DMS 273 (cell line): ENCODE data around the gene CDHR5.

Experiments
- DNase-seq: peaks from one replicate; lab custom pipeline; 2025; ENCODE audit not compliant: unreplicated experiment; lab: John Stamatoyannopoulos, UW

CDHR5 gene

DNA sequence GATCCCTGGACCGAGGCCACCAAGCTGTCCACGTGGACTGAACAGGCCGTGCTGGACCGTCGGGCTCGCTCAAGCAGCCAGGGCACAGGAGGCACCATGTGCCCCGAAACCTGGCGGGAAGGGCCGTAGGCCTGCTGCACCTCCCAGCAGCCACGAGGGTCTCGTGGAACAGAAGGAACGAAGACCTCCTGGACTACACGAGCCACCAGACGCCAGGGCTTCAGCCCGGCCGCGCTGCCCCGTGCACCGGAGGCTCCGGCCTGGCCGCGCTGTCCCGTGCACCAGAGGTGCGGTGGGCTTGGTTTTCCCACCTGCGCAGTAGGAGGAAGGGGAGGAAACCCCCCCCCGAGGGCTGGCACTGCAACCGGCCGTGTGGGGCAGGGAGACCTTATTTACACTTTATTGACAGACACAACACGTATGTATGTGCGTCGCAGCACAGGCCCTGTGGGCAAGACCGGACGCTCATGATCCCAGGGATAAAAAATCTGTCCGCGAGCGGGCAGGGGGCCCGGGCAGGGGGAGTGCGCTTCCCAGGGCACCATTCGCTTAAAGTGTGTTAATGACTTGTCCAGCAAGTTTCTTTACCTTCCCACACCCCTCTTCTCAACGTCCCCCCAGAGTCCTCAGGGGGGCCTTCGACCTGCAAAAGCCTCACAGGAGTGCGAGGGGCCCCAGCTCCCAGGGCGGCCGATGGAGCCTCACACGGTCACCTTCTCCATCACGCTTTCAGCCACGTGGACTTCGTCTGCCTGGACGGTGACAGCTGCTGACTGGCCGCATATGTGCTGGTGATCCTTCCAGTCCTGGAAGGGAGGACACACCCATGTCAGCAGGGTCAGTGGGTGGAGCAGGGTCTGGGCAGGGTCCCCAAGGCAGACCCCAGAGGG is 19.3 kb upstream of the CDHR5 start:
- no peak for DNase-seq

DNA sequence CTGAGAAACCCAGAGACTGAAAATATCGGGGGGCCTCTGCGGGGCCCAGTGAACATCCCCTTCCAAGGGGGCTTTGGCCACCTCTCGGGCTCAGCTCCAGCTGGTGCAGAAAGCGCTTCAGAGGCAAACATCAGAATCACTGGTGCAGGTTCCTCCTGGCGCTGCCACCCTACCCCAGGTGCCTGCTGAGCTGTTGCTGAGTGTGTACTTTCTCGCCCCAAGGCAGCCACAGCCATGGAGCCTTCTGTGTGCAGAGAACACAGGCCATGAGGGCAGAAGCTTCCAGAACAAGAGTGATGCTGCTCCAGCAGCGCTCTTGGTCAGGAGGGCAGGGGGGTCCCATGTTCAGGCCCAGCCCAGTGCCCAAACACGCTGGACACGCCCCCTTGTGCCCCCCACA is 18.6 kb upstream of the CDHR5 start:
- DNase-seq = no peak

DNA sequence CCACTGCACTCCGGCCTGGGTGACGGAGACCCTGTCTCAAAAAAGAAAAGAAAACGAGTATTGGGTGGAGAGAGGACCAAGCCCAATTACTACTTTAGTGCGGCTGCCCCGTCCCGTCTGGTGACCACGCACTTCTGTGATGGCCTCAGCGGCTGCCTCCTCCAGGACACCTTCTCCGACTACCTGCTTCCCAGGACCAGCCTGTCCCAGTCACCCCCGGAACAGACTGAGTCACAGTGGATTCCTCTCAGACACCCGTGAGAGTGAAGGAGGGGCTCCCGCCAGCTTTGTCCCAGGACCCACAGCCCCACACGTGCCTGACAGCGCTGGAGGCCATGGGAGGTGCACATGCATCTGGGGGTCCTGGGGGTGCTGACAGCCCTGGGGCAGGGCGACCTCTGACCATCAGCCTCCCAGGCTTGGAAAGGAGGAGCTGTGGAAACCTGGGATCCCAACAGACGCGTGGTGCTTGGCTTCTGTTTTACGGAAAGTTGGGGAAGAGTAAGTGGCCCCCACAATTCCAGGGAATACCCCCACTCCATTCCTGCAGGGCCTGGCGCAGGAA is 17.1 kb upstream of the CDHR5 start:
- DNase-seq = no peak

DNA sequence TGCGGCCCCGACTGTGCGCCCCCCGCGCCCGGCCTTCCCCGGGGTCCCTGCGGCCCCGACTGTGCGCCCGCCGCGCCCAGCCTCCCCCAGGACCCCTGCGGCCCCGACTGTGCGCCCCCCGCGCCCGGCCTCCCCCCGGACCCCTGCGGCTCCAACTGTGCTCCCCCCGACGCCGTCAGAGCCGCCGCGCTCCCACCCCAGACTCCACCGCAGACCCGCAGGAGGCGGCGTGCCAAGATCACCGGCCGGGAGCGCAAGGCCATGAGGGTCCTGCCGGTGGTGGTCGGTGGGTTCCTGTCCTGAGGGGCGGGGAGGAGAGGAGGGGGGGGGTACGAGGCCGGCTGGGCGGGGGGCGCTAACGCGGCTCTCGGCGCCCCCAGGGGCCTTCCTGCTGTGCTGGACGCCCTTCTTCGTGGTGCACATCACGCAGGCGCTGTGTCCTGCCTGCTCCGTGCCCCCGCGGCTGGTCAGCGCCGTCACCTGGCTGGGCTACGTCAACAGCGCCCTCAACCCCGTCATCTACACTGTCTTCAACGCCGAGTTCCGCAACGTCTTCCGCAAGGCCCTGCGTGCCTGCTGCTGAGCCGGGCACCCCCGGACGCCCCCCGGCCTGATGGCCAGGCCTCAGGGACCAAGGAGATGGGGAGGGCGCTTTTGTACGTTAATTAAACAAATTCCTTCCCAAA is 15.4 kb upstream of the CDHR5 start:
- DNase-seq = no peak

DNA sequence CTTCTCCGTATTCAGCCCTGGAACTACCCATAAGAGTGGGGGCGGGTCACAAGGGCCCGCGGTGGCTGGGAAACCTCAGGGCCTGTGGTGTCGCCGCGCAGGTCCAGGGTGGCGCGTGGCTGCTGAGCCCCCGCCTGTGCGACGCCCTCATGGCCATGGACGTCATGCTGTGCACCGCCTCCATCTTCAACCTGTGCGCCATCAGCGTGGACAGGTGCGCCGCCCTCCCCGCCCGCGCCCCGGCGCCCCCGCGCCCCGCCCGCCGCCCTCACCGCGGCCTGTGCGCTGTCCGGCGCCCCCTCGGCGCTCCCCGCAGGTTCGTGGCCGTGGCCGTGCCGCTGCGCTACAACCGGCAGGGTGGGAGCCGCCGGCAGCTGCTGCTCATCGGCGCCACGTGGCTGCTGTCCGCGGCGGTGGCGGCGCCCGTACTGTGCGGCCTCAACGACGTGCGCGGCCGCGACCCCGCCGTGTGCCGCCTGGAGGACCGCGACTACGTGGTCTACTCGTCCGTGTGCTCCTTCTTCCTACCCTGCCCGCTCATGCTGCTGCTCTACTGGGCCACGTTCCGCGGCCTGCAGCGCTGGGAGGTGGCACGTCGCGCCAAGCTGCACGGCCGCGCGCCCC is 14.7 kb upstream of the CDHR5 start:
- DNase-seq = no peak

DNA sequence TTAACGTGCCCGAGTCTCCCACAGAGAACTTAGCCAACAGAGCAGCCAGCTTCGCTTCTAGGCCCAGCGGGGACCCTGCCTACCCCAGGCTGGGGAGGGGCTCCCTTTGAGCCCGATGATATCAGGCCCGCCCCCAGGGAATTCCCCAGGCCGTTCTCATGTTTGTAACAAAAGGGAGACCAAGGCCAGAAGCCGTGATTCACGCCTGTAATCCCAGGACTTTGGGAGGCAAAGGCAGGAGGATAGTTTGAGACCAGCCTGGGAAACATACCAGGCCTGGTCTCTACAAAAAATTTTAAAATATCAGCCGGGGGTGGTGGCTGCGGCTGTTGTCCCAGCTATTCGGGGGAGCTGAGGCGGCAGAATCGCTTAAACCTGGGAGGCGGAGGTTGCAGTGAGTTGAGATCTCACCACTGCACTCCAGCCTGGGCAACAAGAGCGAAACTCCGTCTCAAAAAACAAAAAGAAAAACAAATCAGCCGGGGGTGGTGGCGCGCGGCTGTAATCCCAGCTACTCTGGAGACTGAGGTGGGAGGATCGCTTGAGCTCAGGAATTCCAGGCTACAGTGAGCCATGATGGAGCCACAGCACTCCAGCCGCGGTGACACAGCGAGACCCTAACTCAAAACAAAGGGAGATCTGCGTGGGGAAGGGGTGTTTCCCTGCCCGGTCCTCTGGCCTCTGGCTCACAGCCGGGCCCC is 14.0 kb upstream of the CDHR5 start:
- no peak for DNase-seq

DNA sequence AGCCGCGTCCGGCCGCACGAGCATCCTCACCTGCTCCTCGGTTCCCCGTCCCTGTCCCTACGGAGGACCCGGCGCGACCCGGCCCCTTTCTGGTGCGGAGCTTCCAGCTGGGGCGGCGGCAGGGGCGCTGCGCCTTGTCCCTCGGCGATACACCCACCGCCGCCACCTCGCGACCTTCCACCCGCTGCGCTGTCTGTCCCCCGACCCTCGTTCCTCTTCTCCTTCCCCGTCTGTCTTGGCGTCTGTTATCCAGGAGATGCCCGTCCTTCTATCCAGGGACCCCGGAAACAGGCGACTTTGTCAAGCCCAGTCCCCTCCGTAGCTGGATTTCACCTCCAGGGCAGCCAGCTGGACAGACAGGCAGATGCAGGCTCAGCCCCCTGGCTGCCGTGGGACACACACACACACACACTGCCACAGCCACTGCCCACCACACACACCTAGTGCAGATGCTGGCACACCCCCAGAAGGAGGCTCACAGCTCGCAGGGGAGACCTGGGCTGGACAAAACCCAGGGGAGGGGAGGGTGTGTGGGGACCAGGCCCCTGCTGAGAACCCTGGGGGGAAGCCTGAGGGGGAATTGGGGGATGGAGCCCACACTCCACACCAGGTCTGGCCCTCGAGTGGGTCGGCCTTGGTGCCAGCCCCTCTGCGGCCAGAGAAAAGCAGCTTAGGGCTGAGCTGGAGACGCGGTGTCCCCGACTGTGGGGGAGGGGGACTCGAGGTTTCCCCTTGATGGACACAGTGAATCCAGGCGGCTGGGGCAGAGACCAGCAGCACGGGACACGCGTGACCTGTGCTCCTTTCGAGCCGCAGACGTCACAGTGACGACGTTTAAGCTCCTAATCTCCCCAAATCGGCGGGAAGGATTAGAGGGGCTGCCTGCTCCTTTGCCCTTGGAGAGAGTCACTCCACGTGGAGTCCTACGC is 13.1 kb upstream of the CDHR5 start:
- DNase-seq = no peak

DNA sequence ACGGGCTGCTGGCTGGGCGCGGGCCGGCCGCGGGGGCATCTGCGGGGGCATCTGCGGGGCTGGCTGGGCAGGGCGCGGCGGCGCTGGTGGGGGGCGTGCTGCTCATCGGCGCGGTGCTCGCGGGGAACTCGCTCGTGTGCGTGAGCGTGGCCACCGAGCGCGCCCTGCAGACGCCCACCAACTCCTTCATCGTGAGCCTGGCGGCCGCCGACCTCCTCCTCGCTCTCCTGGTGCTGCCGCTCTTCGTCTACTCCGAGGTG is 12.5 kb upstream of the CDHR5 start:
- no peak for DNase-seq

DNA sequence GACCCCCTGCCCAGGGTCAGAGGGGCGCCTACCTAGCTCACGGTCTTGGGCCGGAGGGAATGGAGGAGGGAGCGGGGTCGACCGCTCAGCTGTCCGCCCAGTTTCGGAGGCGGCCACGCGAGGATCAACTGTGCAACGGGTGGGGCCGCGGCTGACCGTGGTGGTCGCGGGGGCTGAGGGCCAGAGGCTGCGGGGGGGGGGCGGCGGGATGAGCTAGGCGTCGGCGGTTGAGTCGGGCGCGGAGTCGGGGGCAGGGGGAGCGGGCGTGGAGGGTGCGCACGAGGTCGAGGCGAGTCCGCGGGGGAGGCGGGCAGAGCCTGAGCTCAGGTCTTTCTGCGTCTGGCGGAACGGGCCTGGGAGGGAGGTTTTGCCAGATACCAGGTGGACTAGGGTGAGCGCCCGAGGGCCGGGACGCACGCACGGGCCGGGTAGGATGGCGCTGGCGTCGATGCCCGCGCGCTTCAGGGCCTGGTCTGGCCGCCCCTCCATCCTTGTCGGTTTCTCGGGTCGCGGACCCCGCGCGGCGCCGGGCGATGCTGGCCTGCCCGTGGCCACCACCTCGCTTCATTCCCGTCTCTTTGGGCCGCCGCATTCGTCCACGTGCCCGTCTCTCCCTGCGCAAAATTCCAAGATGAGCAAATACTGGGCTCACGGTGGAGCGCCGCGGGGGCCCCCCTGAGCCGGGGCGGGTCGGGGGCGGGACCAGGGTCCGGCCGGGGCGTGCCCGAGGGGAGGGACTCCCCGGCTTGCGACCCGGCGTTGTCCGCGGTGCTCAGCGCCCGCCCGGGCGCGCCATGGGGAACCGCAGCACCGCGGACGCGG is 12.0 kb upstream of the CDHR5 start, which contains the start of gene DRD4:
Gene DRD4, plus strand, starts transcription at position 759 of the 822 bp plus-strand sequence. Its CDS starts 36 bp downstream, at position 795.
- no peak for DNase-seq

DNA sequence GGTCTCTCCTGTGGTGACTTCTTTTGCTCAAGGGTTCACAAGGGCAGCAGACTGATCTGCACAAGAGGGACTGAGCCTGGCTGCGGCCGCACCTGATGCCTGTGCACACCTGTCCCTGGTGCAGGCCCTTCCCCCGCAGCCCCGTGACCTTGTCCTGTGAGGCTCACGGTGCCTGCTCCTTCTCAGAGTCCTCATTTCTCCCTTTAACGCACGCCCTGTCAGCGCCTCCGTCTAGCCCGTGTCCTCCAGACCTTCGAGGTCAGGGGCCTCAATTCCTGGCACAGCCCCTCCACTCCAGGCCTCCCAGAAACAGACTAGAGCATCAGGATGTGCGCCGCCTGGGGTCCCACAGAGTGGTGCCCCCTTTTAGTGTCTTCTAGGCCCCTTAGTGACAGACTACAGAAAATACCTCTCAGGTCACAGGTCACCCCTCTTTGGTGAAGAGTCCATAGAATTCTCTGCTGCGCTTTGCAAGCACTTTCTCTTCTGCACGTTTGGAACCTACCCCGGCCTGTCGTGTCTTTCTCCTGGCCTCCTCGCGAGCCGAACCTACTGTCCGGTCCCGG is 11.3 kb upstream of the CDHR5 start:
- DNase-seq = no peak

DNA sequence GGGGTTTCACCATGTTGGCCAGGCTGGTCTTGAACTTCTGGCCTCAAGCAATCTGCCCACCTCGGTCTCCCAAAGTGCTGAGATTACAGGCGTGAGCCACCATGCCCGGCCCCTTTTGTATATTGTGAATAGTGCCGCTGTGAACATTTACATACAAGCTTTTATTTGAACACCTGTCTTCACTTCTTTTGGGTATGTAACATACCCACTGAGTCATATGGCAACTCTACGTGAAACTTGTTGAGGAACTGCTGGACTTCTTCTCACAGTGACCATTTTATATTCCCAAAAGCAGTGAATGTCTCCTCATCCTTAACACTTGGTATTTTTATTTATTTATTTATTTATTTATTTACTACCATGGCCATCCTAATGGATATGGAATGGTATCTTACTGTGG is 6.1 kb upstream of the CDHR5 start:
- DNase-seq = no peak

DNA sequence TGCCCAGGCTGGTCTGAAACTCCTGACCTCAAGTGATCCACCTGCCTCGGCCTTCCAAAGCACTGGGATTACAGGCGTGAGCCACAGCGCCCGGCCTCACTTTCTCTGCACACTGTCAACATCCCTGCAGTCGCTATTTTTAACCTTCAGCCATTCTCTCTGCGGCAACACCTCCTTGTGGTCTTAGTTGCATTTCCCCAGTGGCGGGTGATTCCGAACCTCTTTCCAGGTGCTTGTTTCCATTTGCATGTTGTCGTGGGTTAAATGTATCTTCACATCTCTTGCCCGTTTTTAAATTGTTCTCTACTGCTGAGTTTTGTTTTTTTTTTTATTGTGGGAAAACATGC is 4.5 kb upstream of the CDHR5 start:
- DNase-seq = no peak

DNA sequence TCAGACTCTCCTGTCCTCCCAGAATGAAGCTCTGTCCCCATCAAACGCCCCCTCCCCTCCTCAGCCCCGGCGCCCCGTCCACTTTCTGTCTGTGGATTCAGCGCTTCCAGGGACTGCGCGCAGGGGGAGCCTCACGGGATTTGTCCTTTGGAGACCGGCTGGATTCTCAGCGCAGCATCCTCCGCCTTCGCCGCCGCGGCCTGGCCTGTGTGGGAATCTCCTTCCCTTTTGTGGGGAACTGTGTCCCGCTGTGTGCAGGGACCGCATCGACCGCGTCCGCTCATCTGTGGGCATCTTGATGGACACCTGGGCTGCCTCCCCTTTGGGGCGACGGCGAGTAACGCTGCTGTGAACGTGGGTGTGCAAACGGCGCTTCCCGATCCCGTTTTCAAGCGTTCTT is 3.3 kb upstream of the CDHR5 start:
- no peak for DNase-seq

DNA sequence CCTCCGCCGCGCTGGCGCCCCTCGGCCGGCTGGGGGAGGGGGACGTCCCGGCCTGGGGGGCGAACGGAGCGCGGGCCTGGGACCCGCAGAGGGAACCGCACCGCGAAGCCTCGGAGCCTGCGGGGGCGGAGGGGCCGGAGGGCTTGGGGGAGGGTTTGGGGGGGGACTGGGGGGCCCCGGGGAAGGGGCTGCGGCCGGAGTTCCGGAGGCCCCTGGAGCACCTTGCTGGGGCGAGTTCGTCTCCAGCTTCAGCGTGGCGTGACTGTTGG is 2.5 kb upstream of the CDHR5 start:
- no peak for DNase-seq

DNA sequence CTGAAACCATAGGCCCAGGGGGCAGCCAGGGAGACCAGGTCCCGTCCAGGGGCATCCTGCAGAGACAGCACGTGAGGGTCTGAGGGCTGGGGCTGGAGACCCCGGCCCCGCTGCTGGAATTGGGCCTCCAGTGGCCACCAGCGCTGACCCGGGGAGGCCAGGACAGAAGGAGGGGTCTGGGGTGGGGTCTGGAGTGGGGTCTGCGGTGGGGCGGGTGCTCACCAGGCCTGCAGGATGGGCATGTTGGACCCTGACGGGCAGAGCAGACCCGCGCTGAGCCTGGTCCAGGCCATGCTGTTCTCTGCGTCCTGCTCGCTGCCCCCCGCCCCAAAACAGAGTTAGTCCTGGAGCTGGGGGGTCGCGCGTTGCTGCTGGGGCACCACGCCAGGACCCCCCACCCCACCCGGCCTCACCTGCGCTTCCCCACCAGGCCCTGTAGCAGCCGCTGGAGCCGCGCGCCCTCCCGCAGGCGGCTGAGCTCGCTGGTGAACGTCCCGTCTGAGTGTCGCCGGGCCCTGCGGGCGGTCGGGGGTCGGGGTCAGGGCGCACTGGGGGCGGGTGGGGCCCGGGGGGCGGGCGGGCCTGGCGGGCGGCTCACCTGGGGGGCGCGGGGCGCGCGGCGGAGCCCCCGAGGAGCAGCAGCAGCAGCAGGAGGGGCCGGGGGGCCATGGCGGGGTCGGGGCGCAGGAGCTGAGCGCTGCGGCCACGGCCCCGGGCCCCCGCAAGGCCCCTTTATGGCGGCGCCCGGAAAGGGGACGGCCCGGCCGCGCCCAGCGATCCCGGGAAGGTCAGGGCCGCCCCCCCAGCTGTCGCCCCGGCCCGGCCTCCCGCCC is 1.9 kb upstream of the CDHR5 start, which contains the start of gene SCT:
Gene SCT, minus strand, starts transcription at position 707 of the 833 bp plus-strand sequence. Its CDS starts 38 bp downstream, at position 669.
- no peak for DNase-seq

DNA sequence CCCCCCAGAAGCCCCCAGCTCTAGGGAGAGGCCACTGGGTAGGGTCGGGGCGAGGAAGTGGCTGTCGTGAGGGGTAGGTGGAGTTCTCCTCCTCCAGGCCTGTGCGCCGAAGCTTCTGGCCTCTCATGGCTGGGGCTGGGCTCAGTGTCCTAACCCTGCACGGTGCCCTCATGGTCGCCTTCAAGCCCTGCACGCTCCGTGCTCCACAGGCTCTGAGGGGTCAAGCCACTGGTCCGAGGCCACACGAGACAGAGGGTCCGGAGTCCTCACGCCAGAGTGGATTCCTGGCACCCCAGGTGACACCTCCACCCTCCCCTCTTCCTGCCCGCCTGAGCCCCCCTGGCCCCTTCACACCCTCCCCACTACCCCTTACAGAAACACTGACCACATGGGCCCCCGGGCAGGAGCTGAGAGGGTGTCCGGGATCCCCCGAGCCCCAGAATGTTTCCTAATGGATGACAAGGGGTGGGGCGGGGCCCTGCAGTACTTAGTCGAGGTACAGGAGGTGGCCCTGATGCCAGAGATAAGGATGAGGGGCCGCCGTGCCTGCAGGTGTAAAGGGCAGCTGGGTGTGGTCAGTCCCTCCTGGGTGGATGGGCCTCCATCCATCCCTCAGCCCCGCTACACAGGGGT is 997 bp upstream of the CDHR5 start:
- DNase-seq = no peak

DNA sequence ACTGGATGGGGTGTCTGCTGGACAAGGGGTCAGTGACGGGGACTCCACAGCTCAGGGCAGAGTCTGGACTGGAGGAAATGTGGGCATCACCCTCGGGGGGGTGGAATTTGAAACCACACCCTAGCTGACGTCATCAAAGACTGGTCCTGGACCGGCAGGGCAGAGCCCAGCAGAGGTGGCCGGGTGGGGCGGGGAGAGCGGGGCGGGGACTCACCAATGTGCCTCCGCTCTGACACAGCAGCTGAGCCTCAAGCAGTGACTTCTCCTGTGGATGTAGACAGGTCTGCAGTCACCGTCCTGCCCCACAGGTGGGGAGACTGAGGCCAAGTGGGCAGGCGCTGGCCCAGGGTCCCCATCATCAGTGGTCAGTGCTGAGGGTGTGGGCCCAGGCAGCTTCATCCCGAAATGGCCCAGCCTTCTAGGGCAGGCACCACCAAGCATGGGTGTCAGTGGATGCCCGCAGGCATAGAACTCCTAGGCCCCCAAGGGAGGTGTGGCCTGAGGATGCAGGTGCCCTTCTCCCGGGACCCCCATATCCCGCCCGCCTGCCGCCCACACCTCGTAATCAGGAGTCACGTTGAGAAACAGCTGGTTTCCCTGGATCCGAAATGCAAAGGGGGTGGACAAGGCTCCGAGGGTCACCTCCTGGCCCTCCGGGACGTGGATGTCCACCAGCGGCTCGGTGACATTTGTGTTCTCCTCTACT is 603 bp downstream of the CDHR5 start:
- DNase-seq = no peak
